Transverse colon (tissue), 3 donors: ENCODE measurements around the gene ARID3B.

Experiments
- CTCF ChIP-seq, 5 experiments: fragments of 200-600 bp in 3 of 5; fragments of 450-650 bp in 2 of 5; sonication (generic) in 3 of 5; IDR thresholded peaks; 1 replicate in 2 of 5; 2 replicates in 3 of 5; pipeline ENCODE4 v1.5.1; 2016 to 2017; ENCODE audit warnings: antibody characterized with exemption in 5 of 5, inconsistent platforms in 3 of 5, mild to moderate bottlenecking in 2 of 5, moderate library complexity in 1 of 5
- EP300 ChIP-seq: sonication (generic); formaldehyde crosslinking; IDR thresholded peaks from one replicate; pipeline ENCODE4 v1.6.1; 2017; ENCODE audit warnings: antibody characterized with exemption, low read depth

- TF ChIP-seq CTCF (IDR thresholded peaks at IDR 0.05) (peak in 1 of 5 experiments; percentile 2), EP300 (no peak)
Measured at GRCh38 chr15:74614744-74615507, 73.9 kb downstream of the ARID3B start.
